Stimulated activated CD8-positive, alpha-beta memory T cell treated with anti-CD3 and anti-CD28 coated beads, Interleukin-4, amount 100 ng/mL, for 4 hours (primary cell): ENCODE results near the gene ZNF541.

Source experiments
- DNase-seq, 2 donors: peaks; one replicate each; pipeline ENCODE4 v3.0.0-alpha.2; 2020; ENCODE audit warnings: low read depth in 2 of 2, low spot score in 1 of 2

The ZNF541 gene

DNA sequence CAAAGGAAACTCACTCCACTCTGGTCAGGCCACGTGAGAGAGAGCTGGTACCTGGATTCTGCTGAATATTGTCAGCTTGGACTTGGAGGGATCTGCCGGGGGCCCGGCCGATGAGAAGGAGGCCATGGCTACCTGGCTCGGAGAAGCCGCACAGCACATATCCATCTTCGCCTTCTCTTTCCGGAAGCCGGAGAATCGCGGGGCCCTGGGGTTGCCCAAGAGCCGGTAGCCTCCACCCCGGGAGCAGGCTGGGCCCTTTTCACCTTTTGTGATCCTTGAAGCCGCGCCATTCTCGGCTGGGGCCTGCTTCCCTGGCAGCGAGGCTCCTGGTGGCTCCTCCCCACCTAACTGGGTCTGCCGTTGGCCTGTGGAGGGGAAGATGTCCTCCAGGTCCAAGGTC, 28.9 kb downstream of the ZNF541 start:
- no peak for DNase-seq

DNA sequence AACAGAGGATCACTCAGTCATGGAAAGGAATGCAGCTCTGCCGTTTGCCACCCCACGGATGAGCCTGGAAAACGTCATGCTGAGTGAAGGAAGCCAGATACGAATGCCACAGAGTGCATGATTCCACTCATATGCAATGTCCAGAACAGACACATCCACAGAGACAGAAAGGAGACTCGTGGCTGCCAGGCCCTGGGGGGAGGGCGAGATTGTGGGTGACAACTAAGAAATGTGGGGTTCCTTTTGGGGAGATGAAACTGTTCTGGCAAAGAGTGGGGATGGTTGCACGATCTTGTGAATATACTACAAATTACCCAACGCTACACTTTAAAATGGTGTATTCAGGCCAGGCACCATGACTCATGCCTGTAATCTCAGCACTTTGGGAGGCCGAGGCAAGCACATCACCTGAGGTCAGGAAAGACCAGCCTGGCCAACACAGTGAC, 30.9 kb downstream of the ZNF541 start:
- no peak for DNase-seq

DNA sequence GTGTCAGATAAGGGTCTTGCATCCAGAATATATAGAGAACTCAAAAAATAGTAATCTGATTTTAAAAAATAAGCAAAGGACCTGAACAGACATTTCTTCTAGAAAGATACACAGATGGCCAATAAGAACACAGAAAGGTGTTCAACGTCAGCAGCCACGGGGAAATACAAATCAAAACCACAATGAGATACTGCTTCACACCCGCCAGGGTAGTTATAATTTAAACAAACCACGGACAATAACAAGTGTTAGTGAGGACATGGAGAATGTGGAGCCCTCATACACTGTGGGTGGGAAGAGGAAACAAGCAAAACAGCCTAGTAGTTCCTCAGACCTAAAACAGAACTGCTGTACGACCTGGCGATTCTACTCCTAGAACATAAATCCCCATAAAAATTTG, 31.4 kb downstream of the ZNF541 start:
- DNase-seq = peak in 1 of 2 donors; percentile 7

DNA sequence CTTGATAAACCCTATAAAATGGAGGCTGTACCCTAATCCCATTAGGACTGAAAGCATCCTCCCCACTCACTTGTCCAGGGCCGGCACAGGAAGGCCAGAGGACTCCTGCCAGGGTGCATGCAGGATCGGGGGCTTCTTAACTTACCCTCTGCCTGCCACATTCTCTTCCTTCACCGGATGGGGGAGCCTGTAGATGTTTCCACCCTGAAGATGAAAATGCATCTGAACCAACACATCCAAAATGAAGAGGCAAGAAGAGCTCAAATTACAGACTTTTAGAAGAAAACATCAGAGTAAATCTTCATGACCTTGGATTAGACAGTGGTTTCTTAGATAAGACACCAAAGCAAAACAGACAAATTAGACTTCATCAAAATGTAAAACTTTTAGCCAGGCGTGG, 32.2 kb downstream of the ZNF541 start:
- no peak for DNase-seq

DNA sequence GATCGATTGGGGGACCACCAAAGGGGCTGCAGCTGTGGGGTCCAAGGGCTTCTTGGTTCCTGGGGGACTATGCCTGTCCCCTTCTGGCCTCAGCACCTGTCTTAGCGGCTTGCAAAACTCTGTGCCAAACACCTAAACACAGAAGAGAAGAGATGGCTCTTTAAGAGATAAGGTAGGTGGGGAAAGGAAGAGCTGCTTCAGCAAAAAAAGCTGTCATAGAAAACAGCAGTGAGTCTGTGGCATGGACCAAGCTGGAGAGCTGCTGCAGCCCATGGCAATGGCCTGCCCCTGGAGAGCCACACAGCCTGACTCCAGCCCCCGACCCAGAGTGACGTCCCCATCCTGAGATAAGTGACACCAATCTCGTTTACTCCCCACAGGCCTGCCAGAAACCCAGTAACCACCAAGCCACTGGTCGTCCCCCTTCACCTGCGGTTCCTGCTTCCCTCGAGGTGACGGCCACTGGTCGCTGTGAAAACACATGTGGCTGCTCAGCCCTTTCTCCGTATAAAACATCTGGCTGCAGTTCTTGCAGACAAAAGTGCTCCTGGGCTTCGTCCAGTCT, 33.1 kb downstream of the ZNF541 start:
- peak in 1 of 2 donors; percentile 19 for DNase-seq

DNA sequence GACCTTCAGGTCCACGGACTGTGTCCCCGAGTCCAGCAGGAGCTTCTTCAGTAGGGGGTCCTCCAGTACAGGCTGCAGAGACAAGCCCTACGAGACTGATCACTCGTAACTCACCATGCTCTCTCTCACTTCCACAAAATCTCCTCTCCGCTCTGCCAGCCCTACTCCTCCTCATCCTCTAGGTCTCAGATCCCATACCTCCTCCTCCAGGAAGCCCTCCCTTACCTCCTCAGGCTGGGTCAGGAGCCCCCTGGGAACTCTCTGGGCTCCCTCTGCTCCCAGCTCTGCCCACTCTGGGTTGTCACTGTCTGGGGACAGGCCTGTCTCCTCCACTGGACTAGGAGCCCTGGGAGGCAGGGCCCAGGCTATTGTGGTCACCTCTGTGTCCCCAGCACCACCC, 34.1 kb downstream of the ZNF541 start:
- DNase-seq = no peak

DNA sequence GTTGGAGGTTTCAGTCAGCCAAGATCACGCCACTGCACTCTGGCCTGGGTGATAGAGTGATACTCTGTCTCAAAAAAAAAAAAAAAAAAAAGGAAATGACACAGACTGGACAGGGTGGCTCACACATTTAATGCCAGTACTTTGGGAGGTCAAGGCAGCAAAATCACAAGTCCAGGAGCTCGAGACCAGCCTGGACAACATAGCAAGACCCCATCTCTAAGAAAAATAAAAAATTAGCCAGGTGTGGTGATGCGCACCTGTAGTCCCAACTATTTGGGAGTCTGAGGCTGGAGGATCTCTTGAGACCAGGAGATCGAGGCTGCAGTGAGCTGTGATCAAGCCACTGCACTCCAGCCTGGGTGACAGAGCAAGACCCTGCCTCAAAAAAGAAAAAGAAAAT, 35.5 kb downstream of the ZNF541 start:
- no peak for DNase-seq

DNA sequence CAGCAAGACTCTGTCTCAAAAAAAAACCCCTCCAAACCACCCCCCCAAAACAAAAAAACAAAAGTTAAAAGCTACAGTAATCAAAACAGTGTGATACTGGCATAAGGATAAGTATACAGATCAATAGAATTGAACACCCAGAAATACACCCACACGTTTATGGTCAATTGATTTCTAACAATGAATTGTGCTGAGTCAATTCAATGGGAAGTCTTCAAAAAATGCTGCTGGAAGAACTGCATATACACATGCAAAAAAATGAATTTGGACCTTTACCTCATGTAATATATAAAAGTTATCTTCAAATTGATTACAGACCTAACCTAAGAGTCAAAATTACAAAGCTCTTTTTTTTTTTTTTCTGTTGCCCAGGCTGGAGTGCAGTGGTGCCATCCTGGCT, 38.3 kb downstream of the ZNF541 start:
- DNase-seq = no peak

DNA sequence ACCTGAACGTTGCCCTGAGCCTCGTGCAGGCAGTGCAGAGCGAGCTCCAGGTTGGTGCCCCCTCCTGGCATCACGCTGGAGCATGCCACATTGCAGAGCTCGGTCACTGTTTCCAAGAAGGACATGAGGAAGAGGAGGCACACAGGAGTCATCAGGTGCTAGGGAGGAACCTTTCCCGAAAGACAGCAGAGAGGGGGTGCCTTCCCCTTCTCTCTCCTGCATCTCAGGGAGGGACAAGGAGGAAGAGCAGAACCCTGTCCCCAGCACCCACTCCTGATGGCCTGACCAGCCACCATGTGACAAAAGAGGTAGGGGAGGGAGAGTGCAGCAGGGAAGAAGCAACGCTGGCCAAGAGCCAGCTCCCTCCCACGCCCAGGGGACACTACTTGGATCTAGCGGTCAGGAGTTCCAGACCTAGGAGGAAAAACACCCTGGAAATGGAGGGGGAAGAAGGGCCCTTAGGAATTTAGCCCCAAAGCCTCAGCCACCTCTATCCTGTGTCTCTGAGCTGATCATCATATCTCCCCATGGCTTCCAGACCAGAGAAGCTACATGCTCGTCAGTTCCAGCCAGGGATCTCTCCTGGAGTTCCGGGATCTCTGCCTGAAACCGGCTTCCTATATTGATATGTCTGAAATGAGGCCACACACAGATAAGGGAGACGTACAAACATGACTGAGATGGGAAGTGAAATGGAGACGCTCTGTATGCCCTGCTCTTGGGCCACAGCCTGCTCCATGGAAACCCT, 41.1 kb downstream of the ZNF541 start:
- no peak for DNase-seq

DNA sequence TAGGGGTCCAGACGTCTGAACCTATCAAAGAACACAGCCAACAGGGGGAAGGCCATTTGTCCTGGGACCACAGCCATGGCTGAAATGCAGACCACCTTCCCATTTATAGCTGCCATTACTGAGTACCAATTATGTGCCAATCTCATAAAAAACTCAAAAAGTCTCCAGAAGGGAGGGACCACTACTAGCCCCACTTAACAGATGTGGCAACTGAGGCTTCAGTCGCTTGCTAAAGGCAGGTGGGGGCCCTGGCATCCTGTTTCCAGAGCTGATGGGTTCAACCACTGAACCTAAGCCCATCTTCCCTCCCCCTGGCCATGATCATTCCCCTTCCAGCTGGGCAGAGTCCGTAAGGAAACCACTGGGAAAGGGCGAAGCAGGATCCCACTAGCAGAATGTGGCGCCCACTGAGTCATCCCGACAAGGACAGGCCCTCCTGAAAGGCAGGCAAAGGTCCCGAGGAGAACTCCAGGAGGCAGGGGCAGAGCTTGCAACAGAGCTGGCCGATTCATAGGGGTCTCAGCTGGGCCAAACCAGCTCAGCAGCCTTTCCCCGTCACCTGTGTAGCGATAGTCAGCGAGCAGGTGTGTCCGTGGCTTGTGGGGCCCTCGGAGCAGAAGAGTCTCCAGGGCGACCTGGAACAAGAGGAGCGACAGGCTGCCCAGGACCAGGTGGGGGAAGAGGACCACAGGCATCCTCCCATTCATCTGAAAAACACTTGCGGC, 43.8 kb downstream of the ZNF541 start:
- no peak for DNase-seq

DNA sequence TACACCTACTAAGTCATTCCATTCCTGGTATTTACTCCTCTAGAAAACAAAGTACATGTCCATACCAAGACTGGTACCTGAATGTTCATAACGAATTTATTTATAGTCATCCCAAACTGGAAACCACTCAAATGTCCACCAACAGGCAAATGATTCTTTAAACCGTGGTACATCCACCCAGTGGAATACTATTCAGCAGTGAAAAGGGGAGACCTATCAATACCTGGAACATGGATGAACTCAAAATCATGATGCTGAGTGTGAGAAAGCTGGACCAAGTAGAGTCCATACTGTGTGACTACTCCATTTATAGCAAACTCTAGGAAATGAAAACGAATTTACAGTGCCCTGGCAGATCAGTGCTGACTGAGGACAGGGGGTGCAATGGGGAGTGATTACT, 46.1 kb downstream of the ZNF541 start:
- DNase-seq = no peak

DNA sequence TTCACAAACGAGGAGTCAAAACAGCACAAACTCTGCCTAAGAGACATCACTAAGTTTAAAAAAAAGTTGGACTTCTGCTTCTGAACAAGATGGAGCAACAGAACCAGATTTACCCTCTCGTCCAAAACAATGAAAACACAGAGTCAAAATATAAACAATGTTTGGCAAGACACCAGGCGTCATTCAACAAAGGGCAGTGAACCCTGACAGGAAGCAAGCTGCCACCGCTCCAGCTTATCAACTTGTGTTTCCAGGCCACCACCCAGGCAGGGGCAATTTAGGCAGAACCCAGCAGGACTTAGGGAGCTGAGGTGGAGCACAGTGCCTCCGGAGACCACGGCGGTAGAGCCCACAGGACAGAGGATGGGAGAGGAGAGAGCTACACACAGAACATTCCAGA, 49.5 kb downstream of the ZNF541 start:
- no peak for DNase-seq
